SU-DHL-6 (cell line): ENCODE measurements around the gene OBSL1.

Experiments used
- H2AFZ ChIP-seq: fragments of 200-600 bp; sonication (generic); 2 replicates; pipeline ENCODE4 v1.6.1; 2014; ENCODE audit warnings: low read depth, mild to moderate bottlenecking, moderate library complexity, mixed read lengths, antibody characterized with exemption, low read length; ENCODE audit not compliant: severe bottlenecking
- H3F3A ChIP-seq: fragments of 200-600 bp; shearing (Covaris generic); 2 replicates; pipeline ENCODE4 v1.6.0; 2016; ENCODE audit warnings: antibody characterized with exemption, mild to moderate bottlenecking; ENCODE audit not compliant: insufficient read depth
- H3K27ac ChIP-seq: fragments of 200-600 bp; sonication (generic); 2 replicates; pipeline ENCODE4 v1.5.1; 2016; ENCODE audit warnings: low read depth, mild to moderate bottlenecking, low read length, moderate library complexity, mixed read lengths
- H3K27me3 ChIP-seq: fragments of 200-600 bp; sonication (generic), shearing (Covaris generic); 2 replicates; pipeline ENCODE4 v1.6.0; 2014; ENCODE audit warnings: mild to moderate bottlenecking, low read length
- H3K36me3 ChIP-seq: fragments of 200-600 bp; sonication (generic); 2 replicates; pipeline ENCODE4 v1.6.1; 2014; ENCODE audit warnings: mild to moderate bottlenecking, low read length, mixed read lengths
- H3K4me2 ChIP-seq: fragments of 300-600, 200-600 bp; shearing (Covaris generic), sonication (generic); 2 replicates; pipeline ENCODE4 v1.6.0; 2014; ENCODE audit warnings: low read length, low read depth, mild to moderate bottlenecking; ENCODE audit not compliant: poor library complexity, severe bottlenecking
- H3K4me3 ChIP-seq: fragments of 200-600 bp; sonication (generic); 2 replicates; pipeline ENCODE4 v1.5.1; 2014; ENCODE audit warnings: antibody characterized with exemption, low read length, mild to moderate bottlenecking, mixed read lengths; ENCODE audit not compliant: insufficient read depth, poor library complexity, severe bottlenecking
- H3K79me2 ChIP-seq: fragments of 200-600 bp; sonication (generic); 2 replicates; pipeline ENCODE4 v1.6.1; 2014; ENCODE audit warnings: mild to moderate bottlenecking, low read length, moderate library complexity; ENCODE audit not compliant: insufficient read depth
- H3K9ac ChIP-seq: fragments of 200-600 bp; sonication (generic); 2 replicates; pipeline ENCODE4 v1.7.0; 2014; ENCODE audit warnings: mild to moderate bottlenecking, low read length
- H3K9me2 ChIP-seq: fragments of 200-600 bp; sonication (generic); replicated peaks from 2 replicates; pipeline ENCODE4 v1.6.1; 2014; ENCODE audit warnings: low read length; ENCODE audit not compliant: insufficient read depth
- H3K9me3 ChIP-seq: fragments of 200-600 bp; sonication (generic); 2 replicates; pipeline ENCODE4 v1.6.1; 2014; ENCODE audit warnings: low read length, mixed read lengths; ENCODE audit not compliant: insufficient read depth
- H4K20me1 ChIP-seq: fragments of 200-600 bp; sonication (generic); 2 replicates; pipeline ENCODE4 v1.6.1; 2014; ENCODE audit warnings: low read depth, mild to moderate bottlenecking, antibody characterized with exemption, low read length, moderate library complexity, mixed read lengths
- EZH2phosphoT487 ChIP-seq: fragments of 200-600 bp; sonication (generic), shearing (Covaris generic); conservative IDR thresholded peaks from 2 replicates; pipeline ENCODE4 v1.6.1; 2018; ENCODE audit warnings: mild to moderate bottlenecking, antibody characterized with exemption, low read length, moderate library complexity, mixed read lengths
- TF ChIP-seq, protein P1 (sequence below): fragments of 200-600 bp; sonication (generic); IDR thresholded peaks from one replicate; pipeline ENCODE4 v1.5.1; 2017; ENCODE audit warnings: antibody characterized with exemption, mild to moderate bottlenecking, low read length, moderate library complexity; ENCODE audit not compliant: insufficient read depth, poor library complexity, severe bottlenecking

The OBSL1 gene

DNA sequence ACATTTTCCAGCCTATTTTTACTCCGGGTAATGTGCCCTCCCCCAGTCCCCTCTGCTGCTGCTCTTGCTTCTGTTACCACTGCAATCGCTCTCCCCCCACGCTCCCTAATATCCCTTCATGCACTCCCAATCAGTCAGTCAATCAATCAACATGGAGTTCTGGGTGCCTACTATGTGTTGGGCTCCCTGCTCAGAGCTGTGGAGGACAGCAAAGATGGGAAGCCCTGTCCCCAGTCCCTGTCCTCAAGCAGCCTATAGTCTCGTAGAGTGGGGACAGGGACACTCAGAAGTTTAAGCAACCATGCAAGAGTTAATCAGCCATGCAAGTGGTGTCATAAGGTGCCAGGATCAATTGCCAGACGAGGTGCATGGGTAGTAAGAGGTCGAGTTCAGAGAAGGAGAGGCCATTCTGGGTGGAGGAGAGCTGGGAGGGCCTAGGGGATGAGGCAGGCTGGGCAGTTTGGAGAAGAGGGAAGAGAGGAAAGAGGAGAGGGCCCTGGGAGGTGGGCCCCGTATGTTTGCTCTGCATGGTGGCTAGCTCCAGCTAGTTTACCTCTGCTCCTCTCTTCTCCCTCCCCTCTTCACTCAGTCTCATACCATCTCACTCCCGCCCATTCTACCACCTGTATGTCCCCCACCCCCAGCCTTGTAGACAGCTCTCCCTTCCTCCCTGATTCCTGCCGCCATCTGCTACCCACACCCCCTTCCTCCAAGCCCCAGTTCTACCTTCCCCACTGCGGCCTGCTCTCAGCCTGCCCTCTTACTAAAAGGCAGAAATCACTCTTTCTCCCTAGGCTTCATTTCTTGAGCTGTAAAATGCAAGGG, 53.2 kb downstream of the OBSL1 start:
- H2AFZ ChIP-seq, result no peak overlapping the region
- H3K9me2 ChIP-seq, result no peaks in the 10 kb centered on the region
- no peak overlapping the region for H3K27ac ChIP-seq
- H3K27me3 ChIP-seq, result no peaks in the 10 kb centered on the region
- no peak for TF ChIP-seq EZH2phosphoT487
- TF ChIP-seq, protein P1, sequence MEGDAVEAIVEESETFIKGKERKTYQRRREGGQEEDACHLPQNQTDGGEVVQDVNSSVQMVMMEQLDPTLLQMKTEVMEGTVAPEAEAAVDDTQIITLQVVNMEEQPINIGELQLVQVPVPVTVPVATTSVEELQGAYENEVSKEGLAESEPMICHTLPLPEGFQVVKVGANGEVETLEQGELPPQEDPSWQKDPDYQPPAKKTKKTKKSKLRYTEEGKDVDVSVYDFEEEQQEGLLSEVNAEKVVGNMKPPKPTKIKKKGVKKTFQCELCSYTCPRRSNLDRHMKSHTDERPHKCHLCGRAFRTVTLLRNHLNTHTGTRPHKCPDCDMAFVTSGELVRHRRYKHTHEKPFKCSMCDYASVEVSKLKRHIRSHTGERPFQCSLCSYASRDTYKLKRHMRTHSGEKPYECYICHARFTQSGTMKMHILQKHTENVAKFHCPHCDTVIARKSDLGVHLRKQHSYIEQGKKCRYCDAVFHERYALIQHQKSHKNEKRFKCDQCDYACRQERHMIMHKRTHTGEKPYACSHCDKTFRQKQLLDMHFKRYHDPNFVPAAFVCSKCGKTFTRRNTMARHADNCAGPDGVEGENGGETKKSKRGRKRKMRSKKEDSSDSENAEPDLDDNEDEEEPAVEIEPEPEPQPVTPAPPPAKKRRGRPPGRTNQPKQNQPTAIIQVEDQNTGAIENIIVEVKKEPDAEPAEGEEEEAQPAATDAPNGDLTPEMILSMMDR, result no peak
- no peaks in the 10 kb centered on the region for H3K36me3 ChIP-seq
- H3F3A ChIP-seq, result no peaks in the 10 kb centered on the region
- no peak overlapping the region for H3K4me2 ChIP-seq
- H4K20me1 ChIP-seq, result no peaks in the 10 kb centered on the region
- no peak overlapping the region for H3K4me3 ChIP-seq
- no peak overlapping the region for H3K9ac ChIP-seq
- H3K9me3 ChIP-seq, result no peaks in the 10 kb centered on the region
- no peaks in the 10 kb centered on the region for H3K79me2 ChIP-seq

DNA sequence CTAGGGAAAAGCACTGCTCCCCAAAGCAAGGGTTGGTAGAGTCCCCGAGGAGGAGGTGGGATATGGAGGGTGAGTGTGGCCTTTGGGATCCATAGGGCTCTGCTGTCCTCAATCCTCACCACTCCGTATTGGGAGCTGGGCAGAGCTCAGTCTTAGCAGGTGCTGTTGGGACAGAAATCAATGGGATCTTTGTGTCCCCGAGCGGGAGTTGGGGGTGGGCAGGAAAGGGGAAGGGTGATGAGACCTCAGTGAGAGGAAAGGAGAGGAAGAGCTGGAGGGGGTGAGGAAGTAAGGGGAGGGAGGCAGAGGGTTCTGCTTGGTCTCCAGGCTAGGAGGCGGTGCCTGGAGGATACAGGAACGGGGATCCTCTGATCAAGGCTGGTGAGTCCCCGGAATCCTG, 54.5 kb downstream of the OBSL1 start:
- H3K79me2 ChIP-seq, result no peaks in the 10 kb centered on the region

DNA sequence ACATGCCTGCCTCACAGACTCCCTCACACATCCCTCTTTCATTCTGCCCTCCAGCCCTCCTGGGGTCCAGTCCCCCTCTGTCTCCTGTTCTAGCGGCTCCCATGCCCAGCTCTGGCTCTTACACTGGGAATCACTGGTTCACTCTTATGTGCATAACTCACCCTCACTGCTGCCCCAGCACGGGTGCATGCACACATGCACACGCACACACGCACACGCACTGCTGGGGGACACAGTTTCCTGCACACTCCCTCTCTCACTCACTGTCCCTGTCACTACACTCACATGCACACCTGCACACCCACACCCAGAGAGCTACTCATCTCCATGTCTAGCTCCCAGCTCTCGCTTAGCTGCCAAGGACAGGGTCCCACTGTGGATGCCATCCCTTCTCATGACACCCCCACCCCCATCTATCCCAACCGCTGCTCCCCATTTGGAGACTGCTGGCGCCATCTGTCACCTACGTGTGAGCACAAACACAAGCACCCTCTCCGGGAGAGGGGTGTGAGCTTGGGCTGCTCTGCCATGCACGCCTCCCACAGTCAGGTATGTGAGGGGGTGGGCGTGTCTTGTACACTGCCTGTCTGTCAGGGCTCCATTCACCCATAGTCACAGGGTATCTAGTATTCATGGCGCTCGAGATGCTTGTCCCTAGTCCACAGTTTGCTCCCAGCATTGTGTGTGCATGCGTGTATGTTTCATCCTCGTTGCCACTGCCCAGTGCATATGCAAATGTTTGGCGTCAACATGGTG, 55.3 kb downstream of the OBSL1 start:
- Histone ChIP-seq H3F3A (no peaks in the 10 kb centered on the region), H4K20me1 (no peaks in the 10 kb centered on the region), H2AFZ (no peak overlapping the region), H3K4me3 (no peak overlapping the region), H3K27ac (no peak overlapping the region), H3K9ac (no peak overlapping the region), H3K9me2 (no peaks in the 10 kb centered on the region), H3K36me3 (no peaks in the 10 kb centered on the region), H3K4me2 (no peak overlapping the region), H3K27me3 (no peaks in the 10 kb centered on the region), H3K79me2 (no peaks in the 10 kb centered on the region), H3K9me3 (no peaks in the 10 kb centered on the region)
- TF ChIP-seq, protein P1, result no peak

More for the DNA sequence above, 54.5 kb downstream of the OBSL1 start:
- no peaks in the 10 kb centered on the region for H4K20me1 ChIP-seq
- no peaks in the 10 kb centered on the region for H3K27me3 ChIP-seq
- no peaks in the 10 kb centered on the region for H3F3A ChIP-seq
- no peak overlapping the region for H3K9ac ChIP-seq
- H2AFZ ChIP-seq, result no peak overlapping the region
- H3K4me2 ChIP-seq, result no peak overlapping the region
- H3K27ac ChIP-seq, result no peak overlapping the region
- no peak overlapping the region for H3K4me3 ChIP-seq
- TF ChIP-seq, protein P1, result no peak
- no peak for TF ChIP-seq EZH2phosphoT487
- H3K9me3 ChIP-seq, result no peaks in the 10 kb centered on the region
- H3K36me3 ChIP-seq, result no peaks in the 10 kb centered on the region
- H3K9me2 ChIP-seq, result no peaks in the 10 kb centered on the region
